ENCODE data around the gene ERICH2.

The ERICH2 gene

GRCh38 chr2:170845343-170845742 is 75.2 kb downstream of the ERICH2 start:
- TF ChIP-seq, protein P1, sequence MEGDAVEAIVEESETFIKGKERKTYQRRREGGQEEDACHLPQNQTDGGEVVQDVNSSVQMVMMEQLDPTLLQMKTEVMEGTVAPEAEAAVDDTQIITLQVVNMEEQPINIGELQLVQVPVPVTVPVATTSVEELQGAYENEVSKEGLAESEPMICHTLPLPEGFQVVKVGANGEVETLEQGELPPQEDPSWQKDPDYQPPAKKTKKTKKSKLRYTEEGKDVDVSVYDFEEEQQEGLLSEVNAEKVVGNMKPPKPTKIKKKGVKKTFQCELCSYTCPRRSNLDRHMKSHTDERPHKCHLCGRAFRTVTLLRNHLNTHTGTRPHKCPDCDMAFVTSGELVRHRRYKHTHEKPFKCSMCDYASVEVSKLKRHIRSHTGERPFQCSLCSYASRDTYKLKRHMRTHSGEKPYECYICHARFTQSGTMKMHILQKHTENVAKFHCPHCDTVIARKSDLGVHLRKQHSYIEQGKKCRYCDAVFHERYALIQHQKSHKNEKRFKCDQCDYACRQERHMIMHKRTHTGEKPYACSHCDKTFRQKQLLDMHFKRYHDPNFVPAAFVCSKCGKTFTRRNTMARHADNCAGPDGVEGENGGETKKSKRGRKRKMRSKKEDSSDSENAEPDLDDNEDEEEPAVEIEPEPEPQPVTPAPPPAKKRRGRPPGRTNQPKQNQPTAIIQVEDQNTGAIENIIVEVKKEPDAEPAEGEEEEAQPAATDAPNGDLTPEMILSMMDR (IDR thresholded peaks at IDR 0.05; ENCODE audit: low read depth, low read length): no peak

DNA sequence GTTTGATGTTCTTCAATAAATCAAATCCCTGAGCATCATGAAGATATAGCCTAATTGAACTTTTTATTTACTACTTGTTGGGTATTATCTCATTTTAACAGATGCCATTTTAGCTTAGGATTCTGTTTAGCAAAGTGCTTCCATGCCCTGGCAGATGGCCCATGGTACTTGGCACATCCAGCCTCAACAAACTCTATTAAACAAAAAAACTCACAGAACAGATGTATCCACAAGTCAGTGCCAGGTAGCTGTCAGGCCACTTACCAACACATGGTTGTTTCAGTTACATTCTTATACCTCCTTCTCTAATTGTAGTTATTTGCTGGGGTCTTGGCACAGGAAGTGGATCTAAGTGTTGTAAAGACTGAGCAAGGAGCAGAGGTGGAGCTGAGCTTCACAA is 76.1 kb downstream of the ERICH2 start:
- DNase-seq (ENCODE audit: extremely low read depth, low read depth): no peak
- TF ChIP-seq, protein P1 (IDR thresholded peaks at IDR 0.05; ENCODE audit: low read depth, low read length): no peak

More at GRCh38 chr2:170845343-170845742, 75.2 kb downstream of the ERICH2 start:
- DNase-seq (ENCODE audit: extremely low read depth, low read depth): no peak

DNA sequence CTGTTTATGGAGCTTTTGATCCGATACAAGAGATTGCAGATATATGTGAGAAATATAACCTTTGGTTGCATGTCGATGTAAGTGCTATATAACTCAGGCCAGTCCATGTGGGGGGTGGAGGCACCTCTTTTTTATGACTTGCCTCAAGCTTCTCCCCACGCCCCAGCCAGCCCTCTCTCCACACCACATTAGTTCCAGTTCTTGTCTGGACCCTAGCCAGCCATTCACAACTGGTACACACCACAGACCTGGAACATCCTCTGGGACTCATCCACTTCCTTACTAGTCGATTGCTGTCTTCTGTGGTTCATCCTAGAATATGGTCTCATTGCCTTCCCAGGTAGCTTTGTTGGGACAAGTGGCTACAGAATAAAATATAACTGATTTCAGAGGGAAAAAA is 77.5 kb downstream of the ERICH2 start:
- TF ChIP-seq, protein P1 (IDR thresholded peaks at IDR 0.05; ENCODE audit: low read depth, low read length): no peak
- no peak for DNase-seq (ENCODE audit: extremely low read depth, low read depth)
